Retinal pigment epithelial cell (primary cell): Measurements from ENCODE around the gene MLPH.

Experiments used
- DNase-seq: peaks from one replicate; pipeline ENCODE4 v3.0.0-alpha.2; 2010; ENCODE audit warnings: low read depth
- H3K4me3 ChIP-seq: 2 replicates; pipeline ENCODE4 v1.5.1; 2011; ENCODE audit warnings: mild to moderate bottlenecking, low read length, control low read depth, moderate library complexity
- TF ChIP-seq, protein P1 (sequence below): conservative IDR thresholded peaks from 2 replicates; pipeline ENCODE4 v1.5.1; 2011; ENCODE audit warnings: low read depth, low read length, control low read depth, inconsistent platforms

MLPH gene

DNA sequence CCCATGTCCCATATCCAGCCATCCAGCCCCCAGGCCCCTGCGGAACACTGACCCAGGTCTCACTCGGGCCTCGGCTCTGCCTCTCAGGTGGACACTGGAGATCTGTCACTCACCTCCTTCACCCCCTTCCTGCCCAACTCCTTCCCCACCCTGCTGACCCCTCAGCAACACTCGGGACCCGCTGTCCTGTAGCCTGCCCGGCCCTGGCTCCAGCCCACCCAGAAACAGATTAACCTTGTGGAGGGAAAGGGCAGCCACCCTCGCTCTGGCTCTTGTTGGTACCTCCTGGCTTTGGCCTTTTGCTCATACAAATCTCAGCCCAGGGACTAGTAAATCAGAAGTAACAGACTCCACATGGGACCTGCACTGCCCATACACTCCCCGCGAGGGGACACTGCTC lies 49.6 kb downstream of the MLPH start:
- TF ChIP-seq, protein P1, sequence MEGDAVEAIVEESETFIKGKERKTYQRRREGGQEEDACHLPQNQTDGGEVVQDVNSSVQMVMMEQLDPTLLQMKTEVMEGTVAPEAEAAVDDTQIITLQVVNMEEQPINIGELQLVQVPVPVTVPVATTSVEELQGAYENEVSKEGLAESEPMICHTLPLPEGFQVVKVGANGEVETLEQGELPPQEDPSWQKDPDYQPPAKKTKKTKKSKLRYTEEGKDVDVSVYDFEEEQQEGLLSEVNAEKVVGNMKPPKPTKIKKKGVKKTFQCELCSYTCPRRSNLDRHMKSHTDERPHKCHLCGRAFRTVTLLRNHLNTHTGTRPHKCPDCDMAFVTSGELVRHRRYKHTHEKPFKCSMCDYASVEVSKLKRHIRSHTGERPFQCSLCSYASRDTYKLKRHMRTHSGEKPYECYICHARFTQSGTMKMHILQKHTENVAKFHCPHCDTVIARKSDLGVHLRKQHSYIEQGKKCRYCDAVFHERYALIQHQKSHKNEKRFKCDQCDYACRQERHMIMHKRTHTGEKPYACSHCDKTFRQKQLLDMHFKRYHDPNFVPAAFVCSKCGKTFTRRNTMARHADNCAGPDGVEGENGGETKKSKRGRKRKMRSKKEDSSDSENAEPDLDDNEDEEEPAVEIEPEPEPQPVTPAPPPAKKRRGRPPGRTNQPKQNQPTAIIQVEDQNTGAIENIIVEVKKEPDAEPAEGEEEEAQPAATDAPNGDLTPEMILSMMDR, result no peak
- H3K4me3 ChIP-seq, result no peak overlapping the region
- no peak for DNase-seq

DNA sequence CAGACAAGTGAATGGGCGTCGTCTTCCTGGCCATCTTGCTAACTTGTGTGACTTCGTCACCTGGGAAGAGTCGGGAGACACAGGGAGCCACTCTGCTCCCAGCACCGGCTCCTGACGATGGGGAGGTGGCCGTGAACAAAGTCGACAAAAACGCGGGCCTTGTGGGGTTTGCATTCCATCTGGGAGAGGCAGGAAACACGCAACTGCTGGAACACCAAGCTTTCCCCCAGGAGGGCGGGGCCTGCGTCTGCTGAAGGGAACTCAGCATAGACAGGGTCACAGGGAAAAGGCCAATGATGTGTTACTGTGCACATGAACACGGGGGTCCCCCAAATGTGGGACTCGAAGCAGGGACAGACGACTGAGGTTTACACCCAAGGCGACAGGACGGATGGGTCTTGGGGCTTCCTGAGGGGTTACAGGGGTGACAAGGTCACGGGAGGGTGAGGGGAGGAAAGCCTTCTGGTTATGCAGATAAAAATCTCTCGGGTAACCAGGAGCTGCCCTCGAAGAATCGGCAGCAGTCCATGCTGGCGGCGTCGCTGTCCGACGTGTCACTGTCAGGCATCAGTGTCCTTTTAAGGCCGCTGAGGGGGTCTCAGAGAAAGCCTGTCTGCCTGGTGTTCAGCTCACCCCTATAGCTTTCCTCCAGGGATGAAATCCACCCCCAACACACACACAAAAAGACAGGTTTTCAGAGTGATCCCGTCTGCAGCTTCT lies 51.1 kb downstream of the MLPH start:
- no peak for DNase-seq
- TF ChIP-seq, protein P1, result no peak
- H3K4me3 ChIP-seq, result no peak overlapping the region

DNA sequence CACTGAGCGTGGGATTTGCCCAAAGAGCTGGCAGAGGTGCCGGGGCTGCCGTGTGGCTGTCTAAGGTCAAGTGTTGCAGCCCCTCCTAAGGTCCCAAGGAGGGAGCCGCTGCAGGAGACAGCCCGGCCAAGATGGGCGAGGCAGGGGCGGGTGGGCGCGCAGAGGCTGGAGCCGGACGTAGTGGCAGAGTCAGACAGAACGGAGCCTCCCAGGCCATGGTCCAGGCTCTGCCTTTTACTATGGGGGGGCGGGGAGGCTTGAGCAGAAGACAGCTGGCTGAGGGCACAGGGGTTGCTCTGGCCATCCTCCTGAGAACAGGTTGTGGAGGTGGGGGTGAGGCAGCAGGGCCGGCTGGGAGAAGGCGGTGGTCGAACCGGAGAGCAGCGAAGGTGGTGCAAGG lies 51.9 kb downstream of the MLPH start:
- no peak for DNase-seq
- TF ChIP-seq, protein P1, result no peak
- no peak overlapping the region for H3K4me3 ChIP-seq

DNA sequence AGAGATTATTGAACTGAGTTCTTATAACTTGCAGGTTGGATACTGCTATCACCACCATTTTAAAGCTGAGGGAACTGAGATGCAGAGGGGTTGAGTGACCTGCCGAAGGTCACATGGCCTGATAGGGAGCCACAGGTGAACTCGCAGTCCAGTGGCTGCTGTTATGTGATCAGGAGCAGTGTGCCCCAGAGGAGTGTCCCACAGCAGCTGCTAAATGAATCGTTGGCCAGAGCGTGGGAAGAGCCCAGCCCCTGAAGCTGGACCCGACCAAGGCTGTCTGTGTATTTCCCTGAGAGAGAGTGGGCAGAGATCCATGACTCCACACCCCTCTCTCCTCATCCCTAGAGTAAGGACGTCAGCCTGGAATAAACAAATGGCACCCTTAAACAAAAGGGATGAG lies 52.6 kb downstream of the MLPH start:
- H3K4me3 ChIP-seq, result no peak overlapping the region
- DNase-seq, result no peak
- TF ChIP-seq, protein P1, result no peak

DNA sequence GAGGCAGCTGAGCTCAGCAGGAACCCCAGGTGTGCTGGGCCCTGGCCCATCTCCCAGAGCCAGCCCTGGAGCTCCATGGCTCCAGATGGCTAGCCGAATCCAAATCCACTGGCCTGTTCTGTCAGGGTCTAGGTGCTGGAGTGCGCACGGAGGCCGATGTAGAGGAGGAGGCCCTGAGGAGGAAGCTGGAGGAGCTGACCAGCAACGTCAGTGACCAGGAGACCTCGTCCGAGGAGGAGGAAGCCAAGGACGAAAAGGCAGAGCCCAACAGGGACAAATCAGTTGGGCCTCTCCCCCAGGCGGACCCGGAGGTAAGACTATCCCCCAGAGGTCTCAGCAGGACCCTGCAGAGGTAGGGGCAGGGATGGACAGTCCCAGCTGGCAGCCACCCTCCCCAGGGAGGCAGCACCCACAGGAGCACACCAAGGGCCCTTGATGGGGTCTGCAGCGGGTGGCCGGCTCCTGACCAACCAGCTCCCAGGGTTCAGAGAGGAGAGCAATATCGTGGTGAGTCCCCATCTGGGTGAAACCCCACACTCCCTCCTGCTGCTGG lies 53.2 kb downstream of the MLPH start:
- TF ChIP-seq, protein P1, result no peak
- no peak overlapping the region for H3K4me3 ChIP-seq
- no peak for DNase-seq

DNA sequence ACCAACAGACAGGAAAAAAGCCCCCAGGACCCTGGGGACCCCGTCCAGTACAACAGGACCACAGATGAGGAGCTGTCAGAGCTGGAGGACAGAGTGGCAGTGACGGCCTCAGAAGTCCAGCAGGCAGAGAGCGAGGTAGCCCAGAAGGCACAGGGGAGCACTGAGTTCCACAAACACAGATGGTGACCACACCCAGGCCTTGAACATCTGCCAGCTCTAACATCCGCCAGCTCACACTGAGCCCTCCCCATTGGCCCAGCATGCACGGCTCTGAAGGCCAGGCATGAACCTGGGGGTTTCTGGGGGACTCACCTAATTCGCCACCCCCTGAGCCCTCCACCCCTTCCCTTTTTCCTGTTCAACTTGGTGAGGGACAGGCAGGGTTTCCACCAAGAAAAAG lies 53.8 kb downstream of the MLPH start:
- TF ChIP-seq, protein P1, result no peak
- no peak for DNase-seq
- no peak overlapping the region for H3K4me3 ChIP-seq

DNA sequence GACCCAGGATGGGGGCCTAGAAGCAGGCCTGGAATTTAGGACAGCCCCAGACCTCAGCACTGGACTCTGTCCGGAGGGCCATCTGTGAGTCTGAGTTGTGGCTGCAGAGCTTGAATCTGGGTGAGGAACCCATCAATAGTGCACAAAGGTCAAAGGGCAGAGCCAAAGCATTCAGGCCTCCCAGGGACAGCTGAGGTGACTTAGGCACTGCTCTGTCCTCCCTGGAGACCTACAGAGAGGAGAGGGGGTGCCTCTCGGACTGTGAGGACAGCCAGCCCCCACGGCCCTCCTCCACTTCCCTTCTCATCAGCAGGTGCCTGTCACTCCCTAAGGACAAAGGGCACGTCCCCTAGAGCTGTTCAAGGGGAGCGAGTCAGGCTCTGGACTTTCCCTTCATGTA lies 54.2 kb downstream of the MLPH start:
- no peak overlapping the region for H3K4me3 ChIP-seq
- DNase-seq, result no peak
- TF ChIP-seq, protein P1, result no peak
